ENCODE results near the gene FNDC1.

- TF ChIP-seq MXD4 (CRISPR knock-in tag; IDR thresholded peaks at IDR 0.05) (no peak), NFKBIZ (CRISPR knock-in tag; IDR thresholded peaks at IDR 0.05) (no peak), NFIB (CRISPR knock-in tag; IDR thresholded peaks at IDR 0.05; ENCODE audit: borderline replicate concordance) (no peak), FOXK2 (IDR thresholded peaks at IDR 0.05) (no peak), CTCF (CRISPR knock-in tag; IDR thresholded peaks at IDR 0.05) (no peak), ZNF24 (IDR thresholded peaks at IDR 0.05) (no peak), CREM (IDR thresholded peaks at IDR 0.05) (no peak), CREM (CRISPR knock-in tag; IDR thresholded peaks at IDR 0.05) (no peak), PRPF4 (IDR thresholded peaks at IDR 0.05; ENCODE audit: low read depth, low read length, poor library complexity, severe bottlenecking) (no peak), REPIN1 (CRISPR knock-in tag; IDR thresholded peaks at IDR 0.05; ENCODE audit: borderline replicate concordance, low read depth) (no peak), ATF6 (CRISPR knock-in tag; conservative IDR thresholded peaks at IDR 0.05) (no peak), KDM6A (CRISPR knock-in tag; IDR thresholded peaks at IDR 0.05; ENCODE audit: low read depth) (no peak), EZH2 (conservative IDR thresholded peaks at IDR 0.05; ENCODE audit: low read depth, low read length) (no peak), KLF11 (CRISPR knock-in tag; IDR thresholded peaks at IDR 0.05) (no peak), ZNF121 (CRISPR knock-in tag; IDR thresholded peaks at IDR 0.05) (no peak)
These were observed 42.8 kb downstream of the FNDC1 start for GRCh38 chr6:159212028-159212427.
